NCI-H146 treated with DMSO at 0.1 percent for 48 hours (cell line): ENCODE data around the gene RLN3.
A peak's percentile ranks its signal among the peaks of the same experiment; 100 is the strongest.
"Not testable (repeated sequence)": the region's sequence is repeated elsewhere in the genome, so short reads cannot be mapped to it uniquely, and the experiment has no call there.

Experiments used
- DNase-seq: peaks from one replicate; lab custom pipeline; 2025; ENCODE audit not compliant: unreplicated experiment; lab: John Stamatoyannopoulos, UW

The RLN3 gene

DNA sequence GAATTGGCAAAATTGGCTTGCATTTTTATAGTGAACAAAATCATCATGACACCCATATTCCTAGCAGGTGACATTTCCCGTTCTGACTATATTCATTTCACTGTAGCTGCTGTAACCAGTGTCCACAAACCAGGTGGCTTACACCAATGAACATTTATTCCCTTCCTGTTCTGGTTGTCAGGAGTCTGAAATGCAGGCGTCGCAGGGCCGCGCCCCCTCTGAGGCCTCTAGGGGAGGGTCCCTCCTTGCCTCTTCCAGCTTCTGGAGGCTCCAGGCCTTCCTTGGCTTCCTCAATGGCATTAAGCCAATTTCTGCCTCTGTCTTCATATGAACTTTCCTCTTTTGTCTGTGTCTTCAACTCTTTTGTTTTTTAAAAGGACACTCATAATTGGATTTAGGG, 6.5 kb upstream of the RLN3 start:
- DNase-seq = no peak

DNA sequence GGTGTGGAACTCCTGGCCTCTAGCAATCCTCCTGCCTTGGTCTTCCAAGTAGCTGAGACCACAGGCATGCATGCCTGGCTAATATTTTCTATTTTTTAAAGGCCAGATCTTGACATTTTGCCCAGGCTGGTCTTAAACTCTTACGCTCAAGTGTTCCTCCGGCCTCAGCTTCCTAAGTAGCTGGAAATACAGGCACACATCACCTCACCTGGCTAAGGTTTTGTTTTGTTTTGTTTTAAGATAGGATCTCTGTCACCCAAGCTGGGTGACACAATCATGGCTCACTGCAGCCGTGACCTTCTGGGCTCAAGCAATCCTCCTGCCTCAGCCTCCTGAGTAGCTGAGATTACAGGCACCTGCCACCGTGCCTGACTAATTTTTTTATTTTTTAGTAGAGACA, 5.5 kb upstream of the RLN3 start:
- no peak for DNase-seq

DNA sequence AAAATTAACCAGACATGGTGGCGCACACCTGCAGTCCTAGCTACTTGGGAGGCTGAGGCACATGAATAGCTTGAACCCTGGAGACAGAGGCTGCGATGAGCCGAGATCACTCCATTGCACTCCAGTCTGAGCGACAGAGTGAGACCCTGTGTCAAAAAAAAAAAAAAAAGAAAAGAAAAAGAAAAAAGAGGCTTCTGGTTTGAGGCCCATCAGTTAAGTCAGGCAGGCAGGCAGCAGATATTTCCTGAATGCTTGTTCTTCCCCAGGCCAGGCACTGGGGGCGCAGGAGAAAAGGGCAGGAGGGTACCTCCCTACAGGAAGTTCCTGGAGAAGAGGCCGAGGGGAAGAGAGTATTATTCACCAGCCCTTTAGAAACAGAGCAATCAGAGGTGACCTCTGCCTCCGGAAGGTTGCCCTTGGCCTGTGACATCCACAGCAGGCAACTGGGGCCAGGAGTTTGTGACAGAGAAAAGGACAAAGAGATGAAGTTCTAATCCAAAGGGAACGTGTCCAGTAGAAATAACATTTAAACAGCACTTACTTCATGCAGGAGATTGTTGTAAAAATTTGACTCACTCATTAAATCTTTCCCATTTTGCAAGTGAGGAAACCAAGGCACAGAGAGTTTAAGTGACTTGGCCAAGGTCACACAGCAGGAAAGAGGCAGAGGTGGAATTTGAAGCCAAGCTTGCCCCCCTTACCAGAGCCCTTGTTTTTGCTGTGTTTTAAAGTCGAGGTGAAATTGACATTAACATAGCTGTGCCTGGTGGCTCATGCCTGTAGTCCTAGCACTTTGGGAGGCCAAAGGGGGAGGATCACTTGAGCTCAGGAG, 4.3 kb upstream of the RLN3 start:
- peak; percentile 50 for DNase-seq

DNA sequence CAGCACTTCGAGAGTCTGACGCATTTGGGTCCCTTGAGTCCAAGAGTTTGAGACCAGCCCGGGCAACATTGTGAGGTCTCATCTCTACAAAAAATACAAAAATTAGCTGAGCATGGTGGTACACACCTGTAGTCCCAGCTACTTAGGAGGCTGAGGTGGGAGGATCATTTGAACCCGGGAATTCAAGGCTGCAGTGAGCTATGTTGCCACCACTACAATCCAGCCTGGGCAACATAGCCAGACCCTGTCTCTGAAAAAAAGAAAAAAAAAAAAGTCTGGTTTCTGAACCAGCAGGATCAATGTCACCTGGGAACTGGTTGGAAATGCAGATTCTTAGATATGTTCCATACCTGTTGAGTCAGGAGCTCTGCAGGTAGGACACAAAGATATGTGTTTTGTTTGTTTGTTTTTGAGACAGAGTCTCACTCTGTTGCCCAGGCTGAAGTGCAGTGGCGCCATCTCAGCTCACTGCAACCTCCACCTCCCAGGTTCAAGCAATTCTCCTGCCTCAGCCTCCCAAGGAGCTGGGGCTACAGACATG, 1.2 kb upstream of the RLN3 start:
- DNase-seq = not testable (repeated sequence)

DNA sequence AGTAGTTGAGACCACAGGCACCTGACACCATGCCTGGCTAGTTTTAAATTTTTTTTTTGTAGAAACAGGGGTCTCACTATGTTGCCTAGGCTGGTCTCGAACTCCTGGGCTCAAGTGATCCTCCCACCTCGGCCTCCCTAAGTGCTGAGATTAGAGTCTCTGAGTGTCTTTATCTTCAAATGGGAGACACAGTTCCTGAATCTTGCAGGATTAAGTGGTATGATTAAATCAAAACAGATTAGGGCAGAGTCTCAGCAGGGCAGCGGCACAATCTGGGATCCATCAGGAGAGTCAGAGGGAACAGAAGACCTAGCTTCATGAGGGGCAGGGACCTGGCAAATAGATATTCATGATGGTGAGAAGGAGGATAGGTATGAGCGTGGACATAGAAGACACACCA, 953 bp downstream of the RLN3 start:
- no peak for DNase-seq

DNA sequence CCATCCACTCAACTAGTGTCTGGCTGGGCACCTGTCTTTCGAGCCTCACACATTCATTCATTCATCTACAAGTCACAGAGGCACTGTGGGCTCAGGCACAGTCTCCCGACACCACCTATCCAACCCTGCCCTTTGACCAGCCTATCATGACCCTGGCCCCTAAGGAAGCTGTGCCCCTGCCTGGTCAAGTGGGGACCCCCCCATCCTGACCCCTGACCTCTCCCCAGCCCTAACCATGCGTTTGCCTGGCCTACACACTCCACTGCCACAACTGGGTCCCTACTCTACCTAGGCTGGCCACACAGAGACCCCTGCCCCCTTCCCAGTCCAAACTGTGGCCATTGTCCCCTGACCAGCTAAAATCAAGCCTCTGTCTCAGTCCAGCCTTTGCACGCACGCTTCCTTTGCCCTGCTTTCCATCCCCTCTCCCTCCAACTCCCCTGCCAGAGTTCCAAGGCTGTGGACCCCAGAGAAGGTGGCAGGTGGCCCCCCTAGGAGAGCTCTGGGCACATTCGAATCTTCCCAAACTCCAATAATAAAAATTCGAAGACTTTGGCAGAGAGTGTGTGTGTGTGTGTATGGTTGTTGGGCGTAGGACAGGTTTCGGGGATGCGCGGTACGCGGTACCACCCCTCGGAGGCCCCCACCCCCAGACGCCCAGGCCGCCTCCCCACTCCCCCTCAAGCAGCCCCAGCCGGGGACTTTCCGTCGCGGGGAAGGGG, 3.2 kb downstream of the RLN3 start:
- DNase-seq = no peak

DNA sequence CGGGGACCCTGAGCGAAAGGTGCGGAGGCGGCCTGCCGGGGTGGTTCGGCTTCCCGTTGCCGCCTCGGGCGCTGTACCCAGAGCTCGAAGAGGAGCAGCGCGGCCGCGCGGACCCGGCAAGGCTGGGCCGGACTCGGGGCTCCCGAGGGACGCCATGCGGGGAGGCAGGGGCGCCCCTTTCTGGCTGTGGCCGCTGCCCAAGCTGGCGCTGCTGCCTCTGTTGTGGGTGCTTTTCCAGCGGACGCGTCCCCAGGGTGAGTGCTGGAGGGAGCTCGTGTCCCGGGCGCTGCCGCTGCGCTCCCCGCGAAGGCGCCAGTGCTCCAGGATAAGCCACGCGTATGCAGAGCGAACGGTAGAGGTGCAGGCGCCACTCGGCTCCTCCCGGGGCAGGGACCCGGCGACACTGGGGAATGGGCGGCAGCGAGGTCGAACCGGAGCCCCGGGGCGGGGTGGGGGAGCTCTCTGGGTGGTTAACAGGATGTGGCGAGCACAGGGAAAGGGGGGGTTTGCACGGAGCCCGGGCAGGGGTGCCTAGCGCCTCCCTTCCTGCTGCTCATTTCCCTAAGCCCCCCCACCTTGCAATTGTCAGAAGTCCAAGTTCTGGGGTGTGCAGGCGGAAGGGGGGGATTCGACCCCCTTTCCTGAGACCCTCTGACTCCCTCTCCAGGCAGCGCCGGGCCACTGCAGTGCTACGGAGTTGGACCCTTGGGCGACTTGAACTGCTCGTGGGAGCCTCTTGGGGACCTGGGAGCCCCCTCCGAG, 4.0 kb downstream of the RLN3 start, which contains the start of gene IL27RA:
Gene IL27RA (plus strand): TSS at position 44 of the 762 bp plus-strand sequence. CDS start 111 bp downstream, at position 155.
- peak; percentile 45 for DNase-seq

DNA sequence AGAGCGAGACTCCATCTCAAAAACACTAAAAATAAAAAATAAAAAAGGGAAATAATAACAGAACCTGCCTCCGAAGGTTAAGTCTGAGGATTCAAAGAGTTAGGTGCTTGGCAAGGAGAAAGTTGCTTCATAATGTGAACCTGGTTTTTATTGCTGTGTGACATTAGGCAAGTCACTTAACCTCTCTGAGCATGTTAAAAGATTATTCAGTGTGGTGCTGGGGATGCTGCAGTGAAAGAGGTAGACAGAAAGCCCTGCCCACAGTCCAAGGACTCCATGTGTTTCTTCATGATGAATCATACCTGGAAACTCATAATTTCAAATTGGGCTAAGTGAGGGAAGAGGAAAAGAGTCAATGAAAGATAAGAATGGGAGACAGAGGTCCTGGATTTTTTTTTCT, 6.0 kb downstream of the RLN3 start:
- no peak for DNase-seq

DNA sequence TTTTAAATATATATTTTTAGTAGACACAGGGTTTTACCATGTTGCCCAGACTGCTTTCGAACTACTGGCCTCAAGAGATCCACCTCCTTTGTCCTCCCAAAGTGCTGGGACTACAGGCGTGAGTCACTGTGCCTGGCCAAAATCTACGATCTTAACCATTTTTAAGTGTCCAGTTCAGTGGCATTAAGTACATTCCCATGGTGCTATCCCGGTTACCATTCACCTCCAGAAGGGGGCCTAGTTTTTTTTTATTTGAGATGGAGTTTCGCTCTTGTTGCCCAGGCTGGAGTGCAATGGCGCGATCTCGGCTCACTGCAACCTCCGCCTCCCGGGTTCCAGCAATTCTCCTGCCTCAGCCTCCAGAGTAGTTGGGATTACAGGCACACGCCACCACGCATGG, 7.2 kb downstream of the RLN3 start:
- DNase-seq = not testable (repeated sequence)

DNA sequence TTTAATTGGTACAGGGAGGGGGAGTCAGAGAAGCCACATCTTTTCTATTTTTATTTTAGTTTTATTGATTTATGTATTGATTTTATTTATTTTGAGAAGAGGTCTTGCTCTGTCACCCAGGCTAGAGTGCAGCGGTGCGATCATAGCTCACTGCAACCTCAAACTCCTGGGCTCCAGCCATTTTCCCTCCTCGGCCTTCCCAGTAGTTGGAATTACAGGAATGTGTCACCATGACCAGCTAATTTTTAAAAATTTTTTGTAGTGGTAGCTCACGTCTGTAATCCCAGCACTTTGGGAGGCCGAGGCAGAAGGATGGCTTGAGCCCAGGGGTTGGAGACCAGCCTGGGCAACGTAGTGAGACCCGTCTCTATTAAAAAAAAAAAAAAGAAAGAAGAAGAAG, 7.8 kb downstream of the RLN3 start:
- no peak for DNase-seq

DNA sequence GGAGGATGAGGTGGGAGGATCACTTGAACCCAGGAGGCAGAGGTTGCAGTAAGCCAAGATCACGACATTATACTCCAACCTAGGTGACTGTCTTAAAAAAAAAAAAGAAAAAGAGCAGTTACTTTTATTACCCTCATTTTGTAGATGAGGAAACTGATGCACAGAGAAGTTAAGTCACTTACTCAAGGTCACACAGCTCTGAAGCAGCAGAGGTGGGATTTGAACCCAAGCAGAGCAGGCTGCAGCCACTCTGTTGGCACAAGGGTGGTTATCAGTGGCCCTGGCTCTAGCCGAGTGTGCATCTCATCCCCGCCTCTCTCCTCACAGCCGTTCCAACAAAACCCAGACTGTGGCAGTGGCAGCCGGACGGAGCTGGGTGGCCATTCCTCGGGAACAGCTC, 11.2 kb downstream of the RLN3 start:
- no peak for DNase-seq

DNA sequence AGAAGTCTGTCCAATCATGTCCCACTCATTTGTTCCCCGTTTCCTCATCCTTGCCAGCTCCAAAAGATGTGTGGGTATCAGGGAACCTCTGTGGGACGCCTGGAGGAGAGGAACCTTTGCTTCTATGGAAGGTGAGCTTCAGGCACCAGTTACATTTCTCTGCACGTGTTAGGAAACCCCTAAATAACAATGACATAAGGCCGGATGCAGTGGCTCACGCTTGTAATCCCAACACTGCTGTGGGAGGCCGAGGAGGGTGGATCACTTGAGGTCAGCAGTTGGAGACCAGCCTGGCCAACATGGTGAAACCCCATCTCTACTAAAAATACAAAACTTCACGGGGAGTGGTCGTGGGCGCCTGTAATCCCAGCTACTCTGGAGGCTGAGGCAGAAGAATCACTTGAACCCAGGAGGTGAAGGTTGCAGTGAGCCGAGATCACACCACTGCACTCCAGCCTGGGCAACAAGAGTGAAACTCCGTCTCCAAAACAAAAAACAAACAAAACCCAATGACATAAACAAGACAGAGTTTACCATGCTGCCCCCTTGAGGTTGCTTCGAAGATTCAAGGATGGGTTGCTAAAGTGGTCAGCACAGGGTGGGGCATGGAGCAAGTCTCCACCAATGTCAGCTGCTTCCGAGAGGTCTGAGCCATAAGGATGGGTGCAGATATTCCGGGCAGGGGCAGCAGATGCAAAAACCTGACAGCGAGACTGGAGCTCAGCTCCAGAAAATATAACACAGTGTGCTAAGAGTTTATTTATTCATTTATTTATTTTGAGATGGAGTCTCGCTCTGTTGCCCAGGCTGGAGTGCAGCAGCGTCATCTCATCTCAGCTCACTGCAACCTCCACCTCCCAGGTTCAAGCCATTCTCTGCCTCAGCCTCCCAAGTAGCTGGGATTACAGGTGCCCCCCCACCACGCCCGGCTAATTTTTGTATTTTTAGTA, 15.0 kb downstream of the RLN3 start:
- DNase-seq = not testable (repeated sequence)

DNA sequence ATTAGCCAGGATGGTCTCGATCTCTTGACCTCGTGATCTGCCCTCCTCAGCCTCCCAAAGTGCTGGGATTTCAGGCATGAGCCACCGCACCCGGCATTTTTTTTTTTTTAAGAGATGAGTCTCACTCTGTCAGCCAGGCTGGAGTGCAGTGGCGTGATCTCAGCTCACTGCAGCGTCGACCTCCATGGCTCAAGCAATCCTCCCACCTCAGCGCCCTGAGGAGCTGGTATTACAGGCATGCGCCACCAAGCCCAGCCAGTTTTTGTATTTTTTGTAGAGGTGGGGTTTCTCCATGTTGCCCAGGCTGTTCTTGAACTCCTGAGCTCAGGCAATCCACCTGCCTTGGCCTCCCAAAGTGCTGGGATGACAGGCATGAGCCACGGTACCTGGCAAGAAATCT, 19.9 kb downstream of the RLN3 start:
- not testable (repeated sequence) for DNase-seq

DNA sequence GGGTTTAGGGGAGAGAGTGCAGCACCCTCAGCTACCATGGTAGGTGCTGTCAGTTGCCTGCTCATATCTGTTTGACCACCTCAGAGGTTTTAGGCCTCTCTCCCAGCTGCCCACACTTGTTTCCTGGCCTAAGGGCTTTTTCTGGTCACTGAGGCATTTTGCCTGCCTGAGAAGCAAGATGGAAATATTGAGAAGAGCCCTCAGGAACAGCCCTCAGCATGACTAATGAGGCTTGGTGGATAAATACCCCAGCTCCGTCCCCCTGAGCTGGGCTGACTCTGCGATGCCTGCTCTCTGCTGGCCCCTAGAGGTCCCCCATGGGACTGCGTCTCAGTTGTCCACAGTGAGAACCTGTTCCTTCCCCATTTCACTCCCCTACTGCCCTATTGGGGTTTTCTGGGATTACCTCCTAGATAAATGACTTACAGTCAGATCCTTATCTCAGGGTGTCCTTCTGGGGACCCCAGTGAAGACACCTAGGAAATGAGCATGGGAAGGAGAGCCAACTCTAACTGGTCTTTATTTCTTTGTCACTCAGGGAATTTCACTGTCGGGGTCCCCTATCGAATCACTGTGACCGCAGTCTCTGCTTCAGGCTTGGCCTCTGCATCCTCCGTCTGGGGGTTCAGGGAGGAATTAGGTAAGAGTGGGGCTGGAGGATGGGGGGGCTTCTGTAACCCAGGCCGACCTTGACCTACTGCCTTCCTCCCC, 20.6 kb downstream of the RLN3 start:
- DNase-seq = no peak

DNA sequence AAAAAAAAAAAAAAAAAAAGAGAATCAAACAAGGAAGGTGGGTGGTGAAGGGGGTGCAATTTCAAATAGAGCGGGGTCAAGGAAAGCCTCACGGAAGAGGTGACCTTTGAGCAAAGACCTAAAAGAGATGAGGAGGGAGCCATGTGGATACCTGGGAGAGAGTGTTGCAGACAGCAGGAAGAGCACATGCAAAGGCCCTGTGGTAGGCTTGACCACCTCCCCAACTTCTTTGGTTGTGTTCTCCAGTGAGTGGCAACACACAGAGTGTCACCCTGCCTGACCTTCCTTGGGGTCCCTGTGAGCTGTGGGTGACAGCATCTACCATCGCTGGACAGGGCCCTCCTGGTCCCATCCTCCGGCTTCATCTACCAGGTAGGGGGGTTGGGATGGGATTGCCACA, 22.6 kb downstream of the RLN3 start:
- no peak for DNase-seq

DNA sequence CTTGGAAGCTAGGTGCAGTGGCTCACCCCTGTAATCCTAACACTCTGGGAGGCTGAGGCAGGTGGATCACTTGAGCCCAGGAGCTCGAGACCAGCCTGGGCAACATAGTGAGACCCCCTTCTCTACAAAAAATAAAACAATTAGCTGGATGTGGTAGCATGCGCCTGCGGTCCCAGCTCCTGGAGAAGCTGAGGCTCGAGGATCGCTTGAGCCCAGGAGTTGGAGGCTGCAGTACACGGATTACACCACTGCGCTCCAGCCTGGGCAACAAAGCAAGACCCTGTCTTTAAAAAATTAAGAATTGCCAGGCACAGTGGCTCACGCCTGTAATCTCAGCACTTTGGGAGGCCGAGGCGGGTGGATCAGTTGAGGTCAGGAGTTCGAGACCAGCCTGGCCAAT, 23.0 kb downstream of the RLN3 start:
- DNase-seq = not testable (repeated sequence)

DNA sequence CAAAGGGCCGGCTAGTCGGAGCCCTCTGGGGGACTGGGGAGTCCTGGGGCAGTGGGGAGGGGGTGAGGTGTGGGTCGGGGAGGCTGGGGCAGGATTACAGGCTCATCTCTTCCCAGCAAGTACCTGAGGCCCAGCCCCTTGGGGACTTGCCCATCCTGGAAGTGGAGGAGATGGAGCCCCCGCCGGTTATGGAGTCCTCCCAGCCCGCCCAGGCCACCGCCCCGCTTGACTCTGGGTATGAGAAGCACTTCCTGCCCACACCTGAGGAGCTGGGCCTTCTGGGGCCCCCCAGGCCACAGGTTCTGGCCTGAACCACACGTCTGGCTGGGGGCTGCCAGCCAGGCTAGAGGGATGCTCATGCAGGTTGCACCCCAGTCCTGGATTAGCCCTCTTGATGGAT, 24.0 kb downstream of the RLN3 start:
- no peak for DNase-seq

DNA sequence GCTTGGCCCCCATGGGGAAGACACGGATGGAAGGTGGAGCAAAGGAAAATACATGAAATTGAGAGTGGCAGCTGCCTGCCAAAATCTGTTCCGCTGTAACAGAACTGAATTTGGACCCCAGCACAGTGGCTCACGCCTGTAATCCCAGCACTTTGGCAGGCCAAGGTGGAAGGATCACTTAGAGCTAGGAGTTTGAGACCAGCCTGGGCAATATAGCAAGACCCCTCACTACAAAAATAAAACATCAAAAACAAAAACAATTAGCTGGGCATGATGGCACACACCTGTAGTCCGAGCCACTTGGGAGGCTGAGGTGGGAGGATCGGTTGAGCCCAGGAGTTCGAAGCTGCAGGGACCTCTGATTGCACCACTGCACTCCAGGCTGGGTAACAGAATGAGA, 24.5 kb downstream of the RLN3 start:
- DNase-seq = no peak

DNA sequence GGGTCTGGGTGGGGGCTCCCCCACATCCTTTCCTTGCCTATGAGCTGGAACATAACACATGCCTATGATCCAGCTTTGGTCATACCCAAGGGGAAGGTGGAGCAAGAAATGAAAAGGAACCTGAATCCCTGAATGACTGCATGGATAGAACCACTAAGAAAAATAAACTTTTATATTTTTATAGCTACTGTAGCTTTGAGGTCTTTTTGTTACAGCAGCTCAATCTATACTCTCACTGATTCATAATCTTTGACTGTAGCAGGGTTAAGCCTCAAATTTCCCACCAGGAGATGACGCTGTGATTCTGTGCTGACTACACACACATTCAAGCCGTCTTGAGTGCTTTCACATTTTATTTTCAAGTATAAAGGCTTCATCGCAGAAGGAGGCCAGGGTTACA, 25.1 kb downstream of the RLN3 start:
- DNase-seq = no peak

DNA sequence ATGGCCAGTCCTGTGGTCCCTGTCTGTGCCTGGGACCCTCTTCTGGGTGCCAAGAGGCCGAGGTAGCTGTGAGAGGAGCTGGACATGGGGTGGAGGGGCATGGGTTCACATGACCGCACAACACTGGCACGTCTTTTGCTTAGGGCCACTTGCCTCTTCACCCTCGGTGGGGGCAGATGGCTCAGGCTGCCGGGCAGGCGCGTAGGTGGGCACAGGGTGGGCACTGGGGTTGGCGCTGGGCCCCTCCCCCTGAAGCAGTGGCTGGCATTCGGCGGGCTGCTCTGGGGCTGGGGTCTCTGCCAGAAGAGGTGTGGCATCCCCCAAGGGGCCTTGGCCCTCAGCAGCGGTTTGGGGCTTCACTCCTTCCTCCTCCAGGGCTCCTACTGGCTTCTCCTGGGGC, 25.6 kb downstream of the RLN3 start:
- DNase-seq = no peak
